ENCODE data around the gene C1orf159.

- TF ChIP-seq, protein P1, sequence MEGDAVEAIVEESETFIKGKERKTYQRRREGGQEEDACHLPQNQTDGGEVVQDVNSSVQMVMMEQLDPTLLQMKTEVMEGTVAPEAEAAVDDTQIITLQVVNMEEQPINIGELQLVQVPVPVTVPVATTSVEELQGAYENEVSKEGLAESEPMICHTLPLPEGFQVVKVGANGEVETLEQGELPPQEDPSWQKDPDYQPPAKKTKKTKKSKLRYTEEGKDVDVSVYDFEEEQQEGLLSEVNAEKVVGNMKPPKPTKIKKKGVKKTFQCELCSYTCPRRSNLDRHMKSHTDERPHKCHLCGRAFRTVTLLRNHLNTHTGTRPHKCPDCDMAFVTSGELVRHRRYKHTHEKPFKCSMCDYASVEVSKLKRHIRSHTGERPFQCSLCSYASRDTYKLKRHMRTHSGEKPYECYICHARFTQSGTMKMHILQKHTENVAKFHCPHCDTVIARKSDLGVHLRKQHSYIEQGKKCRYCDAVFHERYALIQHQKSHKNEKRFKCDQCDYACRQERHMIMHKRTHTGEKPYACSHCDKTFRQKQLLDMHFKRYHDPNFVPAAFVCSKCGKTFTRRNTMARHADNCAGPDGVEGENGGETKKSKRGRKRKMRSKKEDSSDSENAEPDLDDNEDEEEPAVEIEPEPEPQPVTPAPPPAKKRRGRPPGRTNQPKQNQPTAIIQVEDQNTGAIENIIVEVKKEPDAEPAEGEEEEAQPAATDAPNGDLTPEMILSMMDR (conservative IDR thresholded peaks at IDR 0.05; ENCODE audit: low read depth in 2 of 2) = no peak
- TF ChIP-seq, protein P2, sequence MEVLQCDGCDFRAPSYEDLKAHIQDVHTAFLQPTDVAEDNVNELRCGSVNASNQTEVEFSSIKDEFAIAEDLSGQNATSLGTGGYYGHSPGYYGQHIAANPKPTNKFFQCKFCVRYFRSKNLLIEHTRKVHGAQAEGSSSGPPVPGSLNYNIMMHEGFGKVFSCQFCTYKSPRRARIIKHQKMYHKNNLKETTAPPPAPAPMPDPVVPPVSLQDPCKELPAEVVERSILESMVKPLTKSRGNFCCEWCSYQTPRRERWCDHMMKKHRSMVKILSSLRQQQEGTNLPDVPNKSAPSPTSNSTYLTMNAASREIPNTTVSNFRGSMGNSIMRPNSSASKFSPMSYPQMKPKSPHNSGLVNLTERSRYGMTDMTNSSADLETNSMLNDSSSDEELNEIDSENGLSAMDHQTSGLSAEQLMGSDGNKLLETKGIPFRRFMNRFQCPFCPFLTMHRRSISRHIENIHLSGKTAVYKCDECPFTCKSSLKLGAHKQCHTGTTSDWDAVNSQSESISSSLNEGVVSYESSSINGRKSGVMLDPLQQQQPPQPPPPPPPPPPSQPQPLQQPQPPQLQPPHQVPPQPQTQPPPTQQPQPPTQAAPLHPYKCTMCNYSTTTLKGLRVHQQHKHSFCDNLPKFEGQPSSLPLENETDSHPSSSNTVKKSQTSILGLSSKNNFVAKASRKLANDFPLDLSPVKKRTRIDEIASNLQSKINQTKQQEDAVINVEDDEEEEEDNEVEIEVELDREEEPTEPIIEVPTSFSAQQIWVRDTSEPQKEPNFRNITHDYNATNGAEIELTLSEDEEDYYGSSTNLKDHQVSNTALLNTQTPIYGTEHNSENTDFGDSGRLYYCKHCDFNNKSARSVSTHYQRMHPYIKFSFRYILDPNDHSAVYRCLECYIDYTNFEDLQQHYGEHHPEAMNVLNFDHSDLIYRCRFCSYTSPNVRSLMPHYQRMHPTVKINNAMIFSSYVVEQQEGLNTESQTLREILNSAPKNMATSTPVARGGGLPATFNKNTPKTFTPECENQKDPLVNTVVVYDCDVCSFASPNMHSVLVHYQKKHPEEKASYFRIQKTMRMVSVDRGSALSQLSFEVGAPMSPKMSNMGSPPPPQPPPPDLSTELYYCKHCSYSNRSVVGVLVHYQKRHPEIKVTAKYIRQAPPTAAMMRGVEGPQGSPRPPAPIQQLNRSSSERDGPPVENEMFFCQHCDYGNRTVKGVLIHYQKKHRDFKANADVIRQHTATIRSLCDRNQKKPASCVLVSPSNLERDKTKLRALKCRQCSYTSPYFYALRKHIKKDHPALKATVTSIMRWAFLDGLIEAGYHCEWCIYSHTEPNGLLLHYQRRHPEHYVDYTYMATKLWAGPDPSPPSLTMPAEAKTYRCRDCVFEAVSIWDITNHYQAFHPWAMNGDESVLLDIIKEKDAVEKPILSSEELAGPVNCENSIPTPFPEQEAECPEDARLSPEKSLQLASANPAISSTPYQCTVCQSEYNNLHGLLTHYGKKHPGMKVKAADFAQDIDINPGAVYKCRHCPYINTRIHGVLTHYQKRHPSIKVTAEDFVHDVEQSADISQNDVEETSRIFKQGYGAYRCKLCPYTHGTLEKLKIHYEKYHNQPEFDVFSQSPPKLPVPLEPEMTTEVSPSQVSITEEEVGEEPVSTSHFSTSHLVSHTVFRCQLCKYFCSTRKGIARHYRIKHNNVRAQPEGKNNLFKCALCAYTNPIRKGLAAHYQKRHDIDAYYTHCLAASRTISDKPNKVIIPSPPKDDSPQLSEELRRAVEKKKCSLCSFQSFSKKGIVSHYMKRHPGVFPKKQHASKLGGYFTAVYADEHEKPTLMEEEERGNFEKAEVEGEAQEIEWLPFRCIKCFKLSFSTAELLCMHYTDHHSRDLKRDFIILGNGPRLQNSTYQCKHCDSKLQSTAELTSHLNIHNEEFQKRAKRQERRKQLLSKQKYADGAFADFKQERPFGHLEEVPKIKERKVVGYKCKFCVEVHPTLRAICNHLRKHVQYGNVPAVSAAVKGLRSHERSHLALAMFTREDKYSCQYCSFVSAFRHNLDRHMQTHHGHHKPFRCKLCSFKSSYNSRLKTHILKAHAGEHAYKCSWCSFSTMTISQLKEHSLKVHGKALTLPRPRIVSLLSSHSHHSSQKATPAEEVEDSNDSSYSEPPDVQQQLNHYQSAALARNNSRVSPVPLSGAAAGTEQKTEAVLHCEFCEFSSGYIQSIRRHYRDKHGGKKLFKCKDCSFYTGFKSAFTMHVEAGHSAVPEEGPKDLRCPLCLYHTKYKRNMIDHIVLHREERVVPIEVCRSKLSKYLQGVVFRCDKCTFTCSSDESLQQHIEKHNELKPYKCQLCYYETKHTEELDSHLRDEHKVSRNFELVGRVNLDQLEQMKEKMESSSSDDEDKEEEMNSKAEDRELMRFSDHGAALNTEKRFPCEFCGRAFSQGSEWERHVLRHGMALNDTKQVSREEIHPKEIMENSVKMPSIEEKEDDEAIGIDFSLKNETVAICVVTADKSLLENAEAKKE (CRISPR knock-in tag; IDR thresholded peaks at IDR 0.05) = no peak
- TF ChIP-seq STAT1 (IDR thresholded peaks at IDR 0.05; ENCODE audit: unreplicated experiment) (no peak), POLR2AphosphoS5 (IDR thresholded peaks at IDR 0.05; ENCODE audit: low read depth) (no peak), ZNF114 (CRISPR knock-in tag; IDR thresholded peaks at IDR 0.05) (no peak), CREB1 (CRISPR knock-in tag; IDR thresholded peaks at IDR 0.05; ENCODE audit: low read depth) (no peak), EZH2phosphoT487 (IDR thresholded peaks at IDR 0.05; ENCODE audit: unreplicated experiment) (no peak), NANOG (IDR thresholded peaks at IDR 0.05; ENCODE audit: borderline replicate concordance) (no peak), EZH2 (IDR thresholded peaks at IDR 0.05; ENCODE audit: low read depth, unreplicated experiment) (no peak)
- TF ChIP-seq, protein P3, sequence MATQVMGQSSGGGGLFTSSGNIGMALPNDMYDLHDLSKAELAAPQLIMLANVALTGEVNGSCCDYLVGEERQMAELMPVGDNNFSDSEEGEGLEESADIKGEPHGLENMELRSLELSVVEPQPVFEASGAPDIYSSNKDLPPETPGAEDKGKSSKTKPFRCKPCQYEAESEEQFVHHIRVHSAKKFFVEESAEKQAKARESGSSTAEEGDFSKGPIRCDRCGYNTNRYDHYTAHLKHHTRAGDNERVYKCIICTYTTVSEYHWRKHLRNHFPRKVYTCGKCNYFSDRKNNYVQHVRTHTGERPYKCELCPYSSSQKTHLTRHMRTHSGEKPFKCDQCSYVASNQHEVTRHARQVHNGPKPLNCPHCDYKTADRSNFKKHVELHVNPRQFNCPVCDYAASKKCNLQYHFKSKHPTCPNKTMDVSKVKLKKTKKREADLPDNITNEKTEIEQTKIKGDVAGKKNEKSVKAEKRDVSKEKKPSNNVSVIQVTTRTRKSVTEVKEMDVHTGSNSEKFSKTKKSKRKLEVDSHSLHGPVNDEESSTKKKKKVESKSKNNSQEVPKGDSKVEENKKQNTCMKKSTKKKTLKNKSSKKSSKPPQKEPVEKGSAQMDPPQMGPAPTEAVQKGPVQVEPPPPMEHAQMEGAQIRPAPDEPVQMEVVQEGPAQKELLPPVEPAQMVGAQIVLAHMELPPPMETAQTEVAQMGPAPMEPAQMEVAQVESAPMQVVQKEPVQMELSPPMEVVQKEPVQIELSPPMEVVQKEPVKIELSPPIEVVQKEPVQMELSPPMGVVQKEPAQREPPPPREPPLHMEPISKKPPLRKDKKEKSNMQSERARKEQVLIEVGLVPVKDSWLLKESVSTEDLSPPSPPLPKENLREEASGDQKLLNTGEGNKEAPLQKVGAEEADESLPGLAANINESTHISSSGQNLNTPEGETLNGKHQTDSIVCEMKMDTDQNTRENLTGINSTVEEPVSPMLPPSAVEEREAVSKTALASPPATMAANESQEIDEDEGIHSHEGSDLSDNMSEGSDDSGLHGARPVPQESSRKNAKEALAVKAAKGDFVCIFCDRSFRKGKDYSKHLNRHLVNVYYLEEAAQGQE (IDR thresholded peaks at IDR 0.05; ENCODE audit: unreplicated experiment) = no peak
These were observed 10.1 kb upstream of the C1orf159 start for GRCh38 chr1:1125945-1126344.
